ENCODE results near the gene SAPCD2.

DNA sequence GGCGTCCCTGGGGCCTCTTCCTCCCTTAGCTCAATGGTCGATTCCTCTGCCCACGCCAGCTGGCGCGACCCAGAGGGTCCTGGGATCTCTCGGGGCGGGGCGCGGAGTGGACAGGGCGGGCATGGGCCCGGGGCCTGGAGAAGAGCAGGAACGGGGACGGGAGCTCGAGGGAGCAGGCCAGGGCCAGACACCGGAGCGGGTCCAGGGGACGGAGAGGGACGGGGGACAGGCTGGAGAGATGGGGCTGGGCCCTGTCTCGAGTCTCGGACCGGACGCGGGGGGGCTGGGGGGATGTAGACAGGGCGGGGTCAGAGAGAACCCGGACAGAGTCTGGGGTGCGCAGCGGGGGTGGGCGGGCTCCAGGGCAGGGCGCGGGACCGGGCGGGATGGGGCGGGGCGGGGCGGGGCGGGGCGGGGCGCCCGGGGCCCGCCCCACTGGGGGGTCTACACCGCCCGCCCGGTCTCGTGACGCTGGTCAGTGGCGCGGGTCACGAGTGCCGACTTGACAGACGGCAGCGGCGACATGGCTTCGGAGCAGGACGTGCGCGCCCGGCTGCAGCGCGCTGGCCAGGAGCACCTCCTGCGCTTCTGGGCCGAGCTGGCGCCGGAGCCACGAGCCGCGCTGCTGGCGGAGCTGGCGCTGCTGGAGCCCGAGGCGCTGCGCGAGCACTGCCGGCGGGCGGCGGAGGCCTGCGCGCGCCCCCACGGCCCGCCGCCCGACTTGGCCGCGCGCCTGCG is 6.8 kb upstream of the SAPCD2 start, which contains the start of gene UAP1L1:
- TF ChIP-seq, protein P1, sequence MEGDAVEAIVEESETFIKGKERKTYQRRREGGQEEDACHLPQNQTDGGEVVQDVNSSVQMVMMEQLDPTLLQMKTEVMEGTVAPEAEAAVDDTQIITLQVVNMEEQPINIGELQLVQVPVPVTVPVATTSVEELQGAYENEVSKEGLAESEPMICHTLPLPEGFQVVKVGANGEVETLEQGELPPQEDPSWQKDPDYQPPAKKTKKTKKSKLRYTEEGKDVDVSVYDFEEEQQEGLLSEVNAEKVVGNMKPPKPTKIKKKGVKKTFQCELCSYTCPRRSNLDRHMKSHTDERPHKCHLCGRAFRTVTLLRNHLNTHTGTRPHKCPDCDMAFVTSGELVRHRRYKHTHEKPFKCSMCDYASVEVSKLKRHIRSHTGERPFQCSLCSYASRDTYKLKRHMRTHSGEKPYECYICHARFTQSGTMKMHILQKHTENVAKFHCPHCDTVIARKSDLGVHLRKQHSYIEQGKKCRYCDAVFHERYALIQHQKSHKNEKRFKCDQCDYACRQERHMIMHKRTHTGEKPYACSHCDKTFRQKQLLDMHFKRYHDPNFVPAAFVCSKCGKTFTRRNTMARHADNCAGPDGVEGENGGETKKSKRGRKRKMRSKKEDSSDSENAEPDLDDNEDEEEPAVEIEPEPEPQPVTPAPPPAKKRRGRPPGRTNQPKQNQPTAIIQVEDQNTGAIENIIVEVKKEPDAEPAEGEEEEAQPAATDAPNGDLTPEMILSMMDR (IDR thresholded peaks at IDR 0.05) = no peak
- TF ChIP-seq POLR2A (IDR thresholded peaks at IDR 0.05) (peak in 1 of 2 donors; percentile 50), POLR2AphosphoS5 (IDR thresholded peaks at IDR 0.05) (no peak), EP300 (IDR thresholded peaks at IDR 0.05) (no peak)
